Astrocyte (in vitro differentiated cells and primary cell): ENCODE measurements around the gene KIAA0319L. TPM values are rescaled to one million over a fixed set of nuclear protein-coding genes. Genes with fewer than 3 reads are reported as not detected.

Experiments used
- DNase-seq: peaks from one replicate; pipeline ENCODE4 v3.0.0-alpha.2; 2010; ENCODE audit warnings: low read depth
- FAIRE-seq: peaks from 2 replicates; lab custom pipeline; 2011; peaks lifted over from hg19 to GRCh38; lab: Jason Lieb, UNC
- H2AFZ ChIP-seq: 2 replicates; pipeline ENCODE4 v1.6.0; 2012; ENCODE audit warnings: low read depth, low read length, inconsistent platforms
- H3K27ac ChIP-seq: 2 replicates; pipeline ENCODE4 v1.5.1; 2011; ENCODE audit warnings: low read depth, low read length, inconsistent platforms
- H3K27me3 ChIP-seq: 2 replicates; pipeline ENCODE4 v1.6.0; 2011; ENCODE audit warnings: low read length, inconsistent platforms; ENCODE audit not compliant: insufficient read depth
- H3K36me3 ChIP-seq: 2 replicates; pipeline ENCODE4 v1.5.1; 2011; ENCODE audit warnings: low read length, inconsistent platforms; ENCODE audit not compliant: insufficient read depth
- H3K4me1 ChIP-seq: 2 replicates; pipeline ENCODE4 v1.5.1; 2011; ENCODE audit warnings: low read length, inconsistent platforms; ENCODE audit not compliant: insufficient read depth
- H3K4me2 ChIP-seq: 2 replicates; pipeline ENCODE4 v1.6.0; 2012; ENCODE audit warnings: low read length, inconsistent platforms
- H3K4me3 ChIP-seq: 2 replicates; pipeline ENCODE4 v1.5.1; 2011; ENCODE audit warnings: low read depth, mild to moderate bottlenecking, low read length, inconsistent platforms; ENCODE audit not compliant: insufficient read depth
- H3K79me2 ChIP-seq: 2 replicates; pipeline ENCODE4 v1.6.0; 2012; ENCODE audit warnings: mild to moderate bottlenecking, low read length, inconsistent platforms; ENCODE audit not compliant: insufficient read depth
- H3K9ac ChIP-seq: 2 replicates; pipeline ENCODE4 v1.6.0; 2012; ENCODE audit warnings: mild to moderate bottlenecking, low read length, inconsistent platforms
- H3K9me3 ChIP-seq: 2 replicates; pipeline ENCODE4 v1.5.1; 2012; ENCODE audit warnings: low read depth, mild to moderate bottlenecking, low read length, inconsistent platforms; ENCODE audit not compliant: insufficient read depth
- H4K20me1 ChIP-seq: 2 replicates; pipeline ENCODE4 v1.6.0; 2012; ENCODE audit warnings: low read length, inconsistent platforms; ENCODE audit not compliant: insufficient read depth
- H3K27ac Mint-ChIP-seq: one replicate; pipeline ENCODE4 v1.8.0; 2021; ENCODE audit warnings: mild to moderate bottlenecking, mixed read lengths; ENCODE audit not compliant: unreplicated experiment
- H3K27me3 Mint-ChIP-seq: one replicate; pipeline ENCODE4 v1.8.0; 2021; ENCODE audit warnings: low read depth, mixed read lengths; ENCODE audit not compliant: unreplicated experiment
- H3K36me3 Mint-ChIP-seq: one replicate; pipeline ENCODE4 v1.8.0; 2021; ENCODE audit warnings: low read depth, mixed read lengths; ENCODE audit not compliant: unreplicated experiment
- H3K4me1 Mint-ChIP-seq: one replicate; pipeline ENCODE4 v1.8.0; 2021; ENCODE audit warnings: low read depth, mixed read lengths; ENCODE audit not compliant: unreplicated experiment
- H3K4me3 Mint-ChIP-seq: one replicate; pipeline ENCODE4 v1.8.0; 2021; ENCODE audit warnings: mild to moderate bottlenecking, moderate library complexity, mixed read lengths; ENCODE audit not compliant: unreplicated experiment
- H3K9me3 Mint-ChIP-seq: one replicate; pipeline ENCODE4 v1.8.0; 2021; ENCODE audit warnings: mild to moderate bottlenecking, mixed read lengths; ENCODE audit not compliant: unreplicated experiment
- CTCF ChIP-seq: IDR thresholded peaks from 2 replicates; pipeline ENCODE4 v1.5.1; 2011; ENCODE audit warnings: low read depth, mild to moderate bottlenecking, inconsistent platforms, low read length, moderate library complexity; ENCODE audit not compliant: insufficient read depth
- EZH2 ChIP-seq: IDR thresholded peaks from 2 replicates; pipeline ENCODE4 v1.6.1; 2012; ENCODE audit warnings: mild to moderate bottlenecking, low read length, inconsistent platforms; ENCODE audit not compliant: insufficient read depth
- total RNA-seq: library from RNA; stranded (reverse); gene quantifications from 2 replicates; pipeline ENCODE4 v1.2.1, GENCODE V29; 2021

The KIAA0319L gene
- total RNA-seq, 1 donor from 2014 or later: 42.5 TPM

GRCh38 chr1:35555212-35555584 is 2.0 kb downstream of the KIAA0319L start:
- peaks cover 48% of the 10 kb centered on the region for H3K79me2 ChIP-seq
- H3K4me2 ChIP-seq: peak overlapping the region; percentile 88
- TF ChIP-seq EZH2: no peak
- no peak for TF ChIP-seq CTCF
- no peak overlapping the region for H2AFZ ChIP-seq
- H3K4me3 Mint-ChIP-seq: peak overlapping the region; percentile 3
- peak overlapping the region; percentile 95 for H3K27ac ChIP-seq
- peak overlapping the region; percentile 91 for H3K9ac ChIP-seq
- FAIRE-seq (no peak), DNase-seq (peak; percentile 37)
- peaks cover 3% of the 10 kb centered on the region for H3K36me3 ChIP-seq
- no peaks in the 10 kb centered on the region for H3K27me3 ChIP-seq
- no peak overlapping the region for H3K4me3 ChIP-seq
- peaks cover 44% of the 10 kb centered on the region for H4K20me1 ChIP-seq
- no peak overlapping the region for H3K27ac Mint-ChIP-seq
- H3K9me3 Mint-ChIP-seq: no peaks in the 10 kb centered on the region
- peaks cover 29% of the 10 kb centered on the region for H3K4me1 ChIP-seq
- no peaks in the 10 kb centered on the region for H3K27me3 Mint-ChIP-seq
- H3K4me1 Mint-ChIP-seq: peaks cover 23% of the 10 kb centered on the region
- no peaks in the 10 kb centered on the region for H3K9me3 ChIP-seq
- H3K36me3 Mint-ChIP-seq: peaks cover 5% of the 10 kb centered on the region

DNA sequence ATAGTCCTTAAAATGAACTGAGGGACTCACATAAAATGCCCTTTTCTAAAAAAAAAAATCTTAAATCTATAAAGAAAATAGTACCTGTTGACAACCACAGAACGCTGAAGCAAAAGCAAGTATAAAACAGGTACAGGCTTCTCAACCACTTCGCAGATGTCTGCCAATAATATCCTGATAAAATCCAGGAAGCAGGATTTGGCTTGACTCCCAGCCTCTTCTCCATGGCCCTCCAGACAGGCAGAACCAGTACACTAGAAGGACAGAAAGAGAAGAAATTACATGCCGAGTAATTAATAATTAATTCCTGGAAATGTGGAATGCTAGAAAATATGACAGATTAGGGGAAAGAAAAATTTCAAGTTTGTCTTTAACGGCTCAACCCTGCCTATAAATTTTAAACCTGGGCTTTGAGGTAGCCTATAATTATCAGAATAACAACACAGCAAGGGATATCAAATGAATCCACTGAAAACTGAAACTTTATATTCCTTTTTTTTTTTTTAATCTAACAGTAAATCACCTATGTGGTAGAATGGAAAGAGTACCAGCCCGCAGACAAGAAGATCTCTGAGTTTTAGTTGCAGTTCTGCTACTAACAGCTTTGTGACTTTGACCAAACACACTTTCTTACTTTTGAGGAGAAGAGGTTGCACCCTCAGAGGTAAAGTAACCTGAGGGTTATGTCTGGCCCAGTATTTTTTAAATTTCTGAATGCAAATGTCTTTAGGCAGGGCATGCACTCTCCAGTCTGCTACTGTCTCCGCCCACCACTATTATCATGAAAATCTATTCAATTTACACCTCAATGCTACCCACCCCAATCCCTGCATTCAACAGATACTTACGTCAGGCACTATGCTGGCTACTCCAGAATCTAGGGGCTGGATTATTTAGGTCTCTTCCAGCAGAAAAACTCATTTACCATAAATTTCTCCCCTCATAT is 2.7 kb downstream of the KIAA0319L start:
- Histone ChIP-seq H3K4me3 (no peak overlapping the region), H2AFZ (no peak overlapping the region), H3K27ac (no peak overlapping the region), H3K9me3 (no peaks in the 10 kb centered on the region), H3K4me2 (peak overlapping the region; percentile 88), H3K4me1 (peaks cover 28% of the 10 kb centered on the region), H3K9ac (no peak overlapping the region), H4K20me1 (peaks cover 37% of the 10 kb centered on the region), H3K79me2 (peaks cover 43% of the 10 kb centered on the region), H3K27me3 (no peaks in the 10 kb centered on the region), H3K36me3 (peaks cover 9% of the 10 kb centered on the region)
- TF ChIP-seq EZH2 (no peak), CTCF (no peak)
- Mint-ChIP-seq H3K4me1 (peaks cover 23% of the 10 kb centered on the region), H3K4me3 (peak overlapping the region; percentile 55), H3K27me3 (no peaks in the 10 kb centered on the region), H3K36me3 (peaks cover 5% of the 10 kb centered on the region), H3K27ac (no peak overlapping the region), H3K9me3 (no peaks in the 10 kb centered on the region)
- DNase-seq (no peak), FAIRE-seq (no peak)

- TF ChIP-seq CTCF (no peak), EZH2 (no peak)
- Histone ChIP-seq H3K4me1 (peaks cover 22% of the 10 kb centered on the region), H3K36me3 (peaks cover 9% of the 10 kb centered on the region), H2AFZ (no peak overlapping the region), H3K27me3 (no peaks in the 10 kb centered on the region), H3K9me3 (no peaks in the 10 kb centered on the region), H3K9ac (no peak overlapping the region), H3K79me2 (peaks cover 40% of the 10 kb centered on the region), H3K4me2 (no peak overlapping the region), H4K20me1 (peaks cover 32% of the 10 kb centered on the region), H3K4me3 (no peak overlapping the region), H3K27ac (no peak overlapping the region)
- Mint-ChIP-seq H3K4me3 (no peak overlapping the region), H3K27ac (no peak overlapping the region), H3K36me3 (peaks cover 5% of the 10 kb centered on the region), H3K27me3 (no peaks in the 10 kb centered on the region), H3K4me1 (peaks cover 21% of the 10 kb centered on the region), H3K9me3 (no peaks in the 10 kb centered on the region)
- DNase-seq: no peak
- FAIRE-seq: no peak
These were observed 3.4 kb downstream of the KIAA0319L start for GRCh38 chr1:35553851-35554250.
